ENCODE data around the gene MOSPD2.
A peak's percentile ranks its signal among the peaks of the same experiment; 100 is the strongest.

The MOSPD2 gene

GRCh38 chrX:14896273-14896672 is 23.1 kb downstream of the MOSPD2 start:
- Histone ChIP-seq H3K9ac (ENCODE audit: low read length) (no peak overlapping the region), H2AK5ac (ENCODE audit: low read length) (no peak overlapping the region)
- no CpG with 5 or more reads among the region's 2 CpGs for WGBS (ENCODE audit: extremely low coverage, insufficient coverage, low lambda C conversion rate)

GRCh38 chrX:14897042-14897441 is 23.8 kb downstream of the MOSPD2 start:
- Histone ChIP-seq H3K4me2 (ENCODE audit: low read length) (no peak overlapping the region), H3K79me2 (ENCODE audit: control insufficient read depth, insufficient read depth, low read length) (no peaks in the 10 kb centered on the region), H3K36me3 (ENCODE audit: control insufficient read depth, insufficient read depth, low read length) (no peaks in the 10 kb centered on the region), H3K27ac (ENCODE audit: low read depth, low read length) (no peak overlapping the region), H4K5ac (ENCODE audit: low read length) (no peak overlapping the region), H3K4ac (ENCODE audit: low read depth, low read length) (no peak overlapping the region), H3K4me1 (ENCODE audit: control insufficient read depth, low read depth, low read length) (no peaks in the 10 kb centered on the region), H3K56ac (ENCODE audit: low read length) (no peak overlapping the region), H4K8ac (ENCODE audit: low read depth, low read length) (no peak overlapping the region), H2BK5ac (ENCODE audit: low read length) (no peak overlapping the region), H3K4me3 (ENCODE audit: low read length) (no peak overlapping the region), H2BK120ac (ENCODE audit: low read depth, low read length) (no peak overlapping the region), H3K18ac (ENCODE audit: low read length) (no peak overlapping the region), H3K23ac (ENCODE audit: low read length) (no peak overlapping the region), H3K27me3 (ENCODE audit: insufficient read depth, low read length, poor library complexity) (no peaks in the 10 kb centered on the region), H3K79me1 (ENCODE audit: low read length) (no peaks in the 10 kb centered on the region), H2AK5ac (ENCODE audit: low read length) (no peak overlapping the region), H3K9ac (ENCODE audit: low read length) (no peak overlapping the region), H2BK15ac (replicated peaks; ENCODE audit: low read depth) (no peak overlapping the region)
- no CpG with 5 or more reads among the region's 2 CpGs for WGBS (ENCODE audit: extremely low coverage, insufficient coverage, low lambda C conversion rate)
- no peak for DNase-seq

More at GRCh38 chrX:14896273-14896672, 23.1 kb downstream of the MOSPD2 start:
- Histone ChIP-seq H3K79me1 (ENCODE audit: low read length) (no peaks in the 10 kb centered on the region), H2BK120ac (ENCODE audit: low read depth, low read length) (no peak overlapping the region), H2BK5ac (ENCODE audit: low read length) (no peak overlapping the region), H4K5ac (ENCODE audit: low read length) (no peak overlapping the region), H3K27ac (ENCODE audit: low read depth, low read length) (no peak overlapping the region), H3K23ac (ENCODE audit: low read length) (no peak overlapping the region), H3K27me3 (ENCODE audit: insufficient read depth, low read length, poor library complexity) (no peaks in the 10 kb centered on the region), H3K4me2 (ENCODE audit: low read length) (no peak overlapping the region), H3K36me3 (ENCODE audit: control insufficient read depth, insufficient read depth, low read length) (no peaks in the 10 kb centered on the region), H4K8ac (ENCODE audit: low read depth, low read length) (no peak overlapping the region), H3K4me3 (ENCODE audit: low read length) (no peak overlapping the region), H2BK15ac (replicated peaks; ENCODE audit: low read depth) (no peak overlapping the region), H3K4ac (ENCODE audit: low read depth, low read length) (no peak overlapping the region), H3K4me1 (ENCODE audit: control insufficient read depth, low read depth, low read length) (no peaks in the 10 kb centered on the region), H3K56ac (ENCODE audit: low read length) (no peak overlapping the region), H3K18ac (ENCODE audit: low read length) (no peak overlapping the region), H3K79me2 (ENCODE audit: control insufficient read depth, insufficient read depth, low read length) (no peaks in the 10 kb centered on the region)
- DNase-seq, result no peak

DNA sequence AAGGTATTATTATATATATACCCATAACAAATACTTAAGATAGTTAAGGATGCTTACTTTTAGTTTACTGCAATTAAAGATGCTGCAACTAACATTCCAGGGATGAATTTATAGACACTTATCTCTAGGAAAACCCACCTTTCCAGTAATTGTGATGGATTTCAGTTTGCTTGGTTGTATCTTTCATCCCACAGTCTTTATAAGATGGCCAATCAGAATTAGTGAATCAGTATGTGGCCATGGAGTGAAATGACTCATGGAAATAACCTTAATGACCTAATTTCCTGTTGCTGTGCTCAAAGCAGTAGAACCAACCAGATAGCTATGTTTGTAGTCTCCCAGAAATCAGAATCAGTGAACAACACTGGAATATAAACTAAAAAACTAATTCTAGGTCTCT is 26.4 kb downstream of the MOSPD2 start:
- H2BK15ac ChIP-seq (replicated peaks; ENCODE audit: low read depth), result no peak overlapping the region

GRCh38 chrX:14902537-14902936 is 29.3 kb downstream of the MOSPD2 start:
- no peaks in the 10 kb centered on the region for H3K79me2 ChIP-seq (ENCODE audit: control insufficient read depth, insufficient read depth, low read length)
- H2BK120ac ChIP-seq (ENCODE audit: low read depth, low read length), result no peak overlapping the region
- no peak overlapping the region for H4K8ac ChIP-seq (ENCODE audit: low read depth, low read length)
- no peak overlapping the region for H3K27ac ChIP-seq (ENCODE audit: low read depth, low read length)
- H3K56ac ChIP-seq (ENCODE audit: low read length), result no peak overlapping the region
- H3K9ac ChIP-seq (ENCODE audit: low read length), result no peak overlapping the region
- H3K4me2 ChIP-seq (ENCODE audit: low read length), result no peak overlapping the region
- no peak overlapping the region for H2AK5ac ChIP-seq (ENCODE audit: low read length)
- no peak overlapping the region for H2BK15ac ChIP-seq (replicated peaks; ENCODE audit: low read depth)
- no peak overlapping the region for H4K5ac ChIP-seq (ENCODE audit: low read length)
- no peaks in the 10 kb centered on the region for H3K79me1 ChIP-seq (ENCODE audit: low read length)
- no peak overlapping the region for H3K18ac ChIP-seq (ENCODE audit: low read length)
- H3K36me3 ChIP-seq (ENCODE audit: control insufficient read depth, insufficient read depth, low read length), result no peaks in the 10 kb centered on the region
- H2BK5ac ChIP-seq (ENCODE audit: low read length), result no peak overlapping the region
- H3K4ac ChIP-seq (ENCODE audit: low read depth, low read length), result no peak overlapping the region
- H3K27me3 ChIP-seq (ENCODE audit: insufficient read depth, low read length, poor library complexity), result no peaks in the 10 kb centered on the region
- no peak for DNase-seq
- H3K23ac ChIP-seq (ENCODE audit: low read length), result no peak overlapping the region
- H3K4me1 ChIP-seq (ENCODE audit: control insufficient read depth, low read depth, low read length), result no peaks in the 10 kb centered on the region
- H3K4me3 ChIP-seq (ENCODE audit: low read length), result no peak overlapping the region

More for the DNA sequence above, 26.4 kb downstream of the MOSPD2 start:
- Histone ChIP-seq H3K27me3 (ENCODE audit: insufficient read depth, low read length, poor library complexity) (no peaks in the 10 kb centered on the region), H4K5ac (ENCODE audit: low read length) (no peak overlapping the region), H2AK5ac (ENCODE audit: low read length) (no peak overlapping the region), H3K56ac (ENCODE audit: low read length) (no peak overlapping the region), H3K79me2 (ENCODE audit: control insufficient read depth, insufficient read depth, low read length) (no peaks in the 10 kb centered on the region), H3K18ac (ENCODE audit: low read length) (no peak overlapping the region), H4K8ac (ENCODE audit: low read depth, low read length) (no peak overlapping the region), H3K4me3 (ENCODE audit: low read length) (no peak overlapping the region), H2BK120ac (ENCODE audit: low read depth, low read length) (no peak overlapping the region), H3K4me1 (ENCODE audit: control insufficient read depth, low read depth, low read length) (no peaks in the 10 kb centered on the region), H3K79me1 (ENCODE audit: low read length) (no peaks in the 10 kb centered on the region), H3K4ac (ENCODE audit: low read depth, low read length) (no peak overlapping the region), H2BK5ac (ENCODE audit: low read length) (no peak overlapping the region), H3K27ac (ENCODE audit: low read depth, low read length) (no peak overlapping the region), H3K4me2 (ENCODE audit: low read length) (no peak overlapping the region), H3K9ac (ENCODE audit: low read length) (no peak overlapping the region), H3K23ac (ENCODE audit: low read length) (no peak overlapping the region), H3K36me3 (ENCODE audit: control insufficient read depth, insufficient read depth, low read length) (no peaks in the 10 kb centered on the region)
- DNase-seq, result peak; percentile 63

DNA sequence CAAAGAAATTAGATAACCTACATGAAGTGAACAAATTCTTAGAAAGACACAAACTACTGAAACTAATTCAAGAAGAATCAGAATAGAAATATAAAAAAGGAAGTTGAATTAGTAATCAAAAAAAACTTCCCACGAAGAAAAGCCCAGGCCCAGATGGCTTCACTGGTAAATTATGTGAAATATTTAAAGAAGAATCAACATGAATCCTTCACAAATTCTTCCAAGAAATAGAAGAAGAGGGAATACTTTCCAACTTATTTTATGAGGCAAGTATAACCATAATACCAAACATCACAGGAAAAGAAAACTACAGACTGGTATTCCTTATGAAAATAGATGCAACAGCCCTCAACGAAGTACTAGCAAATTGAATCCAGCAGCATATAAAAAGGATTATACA is 30.7 kb downstream of the MOSPD2 start:
- H3K27me3 ChIP-seq (ENCODE audit: insufficient read depth, low read length, poor library complexity), result no peaks in the 10 kb centered on the region
- H3K56ac ChIP-seq (ENCODE audit: low read length), result no peak overlapping the region
- H3K23ac ChIP-seq (ENCODE audit: low read length), result no peak overlapping the region
- H3K4me1 ChIP-seq (ENCODE audit: control insufficient read depth, low read depth, low read length), result no peaks in the 10 kb centered on the region
- H3K18ac ChIP-seq (ENCODE audit: low read length), result no peak overlapping the region
- no peak overlapping the region for H3K4me2 ChIP-seq (ENCODE audit: low read length)
- H3K4me3 ChIP-seq (ENCODE audit: low read length), result no peak overlapping the region
- no peaks in the 10 kb centered on the region for H3K79me2 ChIP-seq (ENCODE audit: control insufficient read depth, insufficient read depth, low read length)
- no peak overlapping the region for H2AK5ac ChIP-seq (ENCODE audit: low read length)
- H2BK5ac ChIP-seq (ENCODE audit: low read length), result no peak overlapping the region
- H3K27ac ChIP-seq (ENCODE audit: low read depth, low read length), result no peak overlapping the region
- no peak overlapping the region for H2BK120ac ChIP-seq (ENCODE audit: low read depth, low read length)
- no peaks in the 10 kb centered on the region for H3K79me1 ChIP-seq (ENCODE audit: low read length)
- H4K5ac ChIP-seq (ENCODE audit: low read length), result no peak overlapping the region
- no peak overlapping the region for H2BK15ac ChIP-seq (replicated peaks; ENCODE audit: low read depth)
- H3K9ac ChIP-seq (ENCODE audit: low read length), result no peak overlapping the region
- no peak overlapping the region for H3K4ac ChIP-seq (ENCODE audit: low read depth, low read length)
- no peak for DNase-seq
- no peak overlapping the region for H4K8ac ChIP-seq (ENCODE audit: low read depth, low read length)
- H3K36me3 ChIP-seq (ENCODE audit: control insufficient read depth, insufficient read depth, low read length), result no peaks in the 10 kb centered on the region
- no CpG with 5 or more reads among the region's 2 CpGs for WGBS (ENCODE audit: extremely low coverage, insufficient coverage, low lambda C conversion rate)

GRCh38 chrX:14913241-14913640 is 40.0 kb downstream of the MOSPD2 start:
- Histone ChIP-seq H3K27ac (ENCODE audit: low read depth, low read length) (no peak overlapping the region), H3K79me1 (ENCODE audit: low read length) (no peaks in the 10 kb centered on the region), H3K27me3 (ENCODE audit: insufficient read depth, low read length, poor library complexity) (no peaks in the 10 kb centered on the region), H2BK120ac (ENCODE audit: low read depth, low read length) (no peak overlapping the region), H3K36me3 (ENCODE audit: control insufficient read depth, insufficient read depth, low read length) (no peaks in the 10 kb centered on the region), H4K8ac (ENCODE audit: low read depth, low read length) (no peak overlapping the region), H3K4me3 (ENCODE audit: low read length) (no peak overlapping the region), H3K9ac (ENCODE audit: low read length) (no peak overlapping the region), H3K23ac (ENCODE audit: low read length) (no peak overlapping the region), H3K4me2 (ENCODE audit: low read length) (no peak overlapping the region), H4K5ac (ENCODE audit: low read length) (no peak overlapping the region), H3K79me2 (ENCODE audit: control insufficient read depth, insufficient read depth, low read length) (no peaks in the 10 kb centered on the region), H2BK5ac (ENCODE audit: low read length) (no peak overlapping the region), H2AK5ac (ENCODE audit: low read length) (no peak overlapping the region), H3K4ac (ENCODE audit: low read depth, low read length) (no peak overlapping the region), H2BK15ac (replicated peaks; ENCODE audit: low read depth) (no peak overlapping the region), H3K18ac (ENCODE audit: low read length) (no peak overlapping the region), H3K4me1 (ENCODE audit: control insufficient read depth, low read depth, low read length) (no peaks in the 10 kb centered on the region), H3K56ac (ENCODE audit: low read length) (no peak overlapping the region)
- WGBS (ENCODE audit: extremely low coverage, insufficient coverage, low lambda C conversion rate), result no CpG with 5 or more reads among the region's 2 CpGs
- DNase-seq, result no peak
